H9 (cell line): Measurements from ENCODE around the gene NR3C2. TPM values are rescaled to one million over a fixed set of nuclear protein-coding genes. Genes with fewer than 3 reads are reported as not detected.

Experiments used
- DNase-seq: peaks from one replicate; pipeline ENCODE4 v3.0.0-alpha.2; 2017
- H2AFZ ChIP-seq: one replicate; pipeline ENCODE4 v1.6.1; 2013; ENCODE audit warnings: mild to moderate bottlenecking, low read length, control low read depth, moderate library complexity
- H2AK5ac ChIP-seq: 2 replicates; pipeline ENCODE4 v1.6.1; 2013; ENCODE audit warnings: low read length, control low read depth, mixed read lengths; ENCODE audit not compliant: insufficient read length
- H2BK120ac ChIP-seq: one replicate; pipeline ENCODE4 v1.6.1; 2013; ENCODE audit warnings: low read depth, mild to moderate bottlenecking, low read length, control low read depth, inconsistent platforms; ENCODE audit not compliant: poor library complexity, severe bottlenecking
- H2BK12ac ChIP-seq: 2 replicates; pipeline ENCODE4 v1.6.1; 2013; ENCODE audit warnings: low read length, control low read depth, mixed read lengths, low read depth; ENCODE audit not compliant: insufficient read length
- H2BK15ac ChIP-seq: 2 replicates; pipeline ENCODE4 v1.6.1; 2013; ENCODE audit warnings: low read depth, low read length, control low read depth
- H2BK20ac ChIP-seq: one replicate; pipeline ENCODE4 v1.6.1; 2013; ENCODE audit warnings: low read depth, mild to moderate bottlenecking, low read length, control low read depth, inconsistent platforms; ENCODE audit not compliant: poor library complexity, severe bottlenecking
- H2BK5ac ChIP-seq: 2 replicates; pipeline ENCODE4 v1.6.1; 2013; ENCODE audit warnings: low read length, control low read depth, mixed read lengths; ENCODE audit not compliant: insufficient read length
- H3K14ac ChIP-seq: 2 replicates; pipeline ENCODE4 v1.6.1; 2013; ENCODE audit warnings: low read length, control low read depth; ENCODE audit not compliant: insufficient read depth
- H3K18ac ChIP-seq: 2 replicates; pipeline ENCODE4 v1.6.1; 2013; ENCODE audit warnings: low read depth, mild to moderate bottlenecking, mixed read lengths, low read length, control low read depth; ENCODE audit not compliant: insufficient read length
- H3K23ac ChIP-seq: 2 replicates; pipeline ENCODE4 v1.6.1; 2013; ENCODE audit warnings: low read length, control low read depth, mixed read lengths, low read depth; ENCODE audit not compliant: insufficient read length
- H3K23me2 ChIP-seq: 2 replicates; pipeline ENCODE4 v1.6.1; 2013; ENCODE audit warnings: low read depth, mild to moderate bottlenecking, mixed read lengths, low read length, control low read depth; ENCODE audit not compliant: insufficient read length, poor library complexity, severe bottlenecking
- H3K27ac ChIP-seq: 2 replicates; pipeline ENCODE4 v1.5.1; 2013; ENCODE audit warnings: low read length, control low read depth, mixed read lengths, low read depth; ENCODE audit not compliant: insufficient read length
- H3K27me3 ChIP-seq: 2 replicates; pipeline ENCODE4 v1.6.1; 2013; ENCODE audit warnings: low read length, control low read depth, inconsistent platforms; ENCODE audit not compliant: insufficient read depth
- H3K4ac ChIP-seq: 2 replicates; pipeline ENCODE4 v1.6.1; 2013; ENCODE audit warnings: low read depth, mild to moderate bottlenecking, control low read depth, inconsistent platforms, low read length, moderate library complexity
- H3K4me1 ChIP-seq: 2 replicates; pipeline ENCODE4 v1.6.1; 2013; ENCODE audit warnings: low read length, control low read depth, inconsistent platforms; ENCODE audit not compliant: insufficient read depth
- H3K4me2 ChIP-seq: 2 replicates; pipeline ENCODE4 v1.6.1; 2013; ENCODE audit warnings: low read length, control low read depth, mixed read lengths; ENCODE audit not compliant: insufficient read length, insufficient read depth
- H3K56ac ChIP-seq: 2 replicates; pipeline ENCODE4 v1.6.1; 2013; ENCODE audit warnings: low read depth, mild to moderate bottlenecking, mixed read lengths, low read length, control low read depth; ENCODE audit not compliant: insufficient read length
- H3K79me1 ChIP-seq: 2 replicates; pipeline ENCODE4 v1.6.1; 2013; ENCODE audit warnings: low read depth, mild to moderate bottlenecking, moderate library complexity, low read length, control low read depth, inconsistent platforms; ENCODE audit not compliant: insufficient read depth, poor library complexity, severe bottlenecking
- H3K79me2 ChIP-seq: 2 replicates; pipeline ENCODE4 v1.6.1; 2013; ENCODE audit warnings: low read length, control low read depth, inconsistent platforms; ENCODE audit not compliant: insufficient read depth
- H3K9ac ChIP-seq: 2 replicates; pipeline ENCODE4 v1.6.1; 2013; ENCODE audit warnings: low read length, control low read depth, mixed read lengths; ENCODE audit not compliant: insufficient read length; ENCODE audit errors: extremely low read depth
- H3K9me3 ChIP-seq: one replicate; pipeline ENCODE4 v1.6.1; 2013; ENCODE audit warnings: low read depth, low read length, inconsistent platforms; ENCODE audit not compliant: control insufficient read depth
- H3T11ph ChIP-seq: one replicate; pipeline ENCODE4 v1.6.1; 2013; ENCODE audit warnings: mild to moderate bottlenecking, low read length, control low read depth, inconsistent platforms
- H4K20me1 ChIP-seq: one replicate; pipeline ENCODE4 v1.6.1; 2013; ENCODE audit not compliant: control insufficient read depth, insufficient read length, insufficient read depth
- H4K5ac ChIP-seq: 2 replicates; pipeline ENCODE4 v1.6.1; 2013; ENCODE audit warnings: low read depth, mild to moderate bottlenecking, mixed read lengths, low read length, control low read depth; ENCODE audit not compliant: insufficient read length
- H4K8ac ChIP-seq: replicated peaks from 2 replicates; pipeline ENCODE4 v1.6.1; 2013; ENCODE audit warnings: low read length, control low read depth, mixed read lengths, low read depth; ENCODE audit not compliant: insufficient read length
- H4K91ac ChIP-seq: 2 replicates; pipeline ENCODE4 v1.6.1; 2013; ENCODE audit warnings: low read depth, mild to moderate bottlenecking, moderate library complexity, mixed read lengths, low read length, control low read depth; ENCODE audit not compliant: insufficient read length
- H3K27ac Mint-ChIP-seq, 3 experiments: 2 replicates in 2 of 3; 3 replicates in 1 of 3; pipeline ENCODE4 v1.8.0; 2020 to 2021; ENCODE audit warnings: mixed read lengths in 3 of 3, mild to moderate bottlenecking in 1 of 3, moderate library complexity in 1 of 3
- H3K27me3 Mint-ChIP-seq: 2 replicates; pipeline ENCODE4 v1.8.0; 2021; ENCODE audit warnings: low read depth, mild to moderate bottlenecking, moderate library complexity, mixed read lengths
- H3K36me3 Mint-ChIP-seq, 3 experiments: 2 replicates in 2 of 3; 3 replicates in 1 of 3; pipeline ENCODE4 v1.8.0; 2020 to 2021; ENCODE audit warnings: low read depth in 3 of 3, mixed read lengths in 3 of 3; ENCODE audit not compliant: insufficient read depth in 1 of 3
- H3K4me1 Mint-ChIP-seq, 2 experiments: 2 replicates each; pipeline ENCODE4 v1.8.0; 2020; ENCODE audit warnings: mixed read lengths in 2 of 2
- H3K4me3 Mint-ChIP-seq, 2 experiments: 2 replicates in 1 of 2; 3 replicates in 1 of 2; pipeline ENCODE4 v1.8.0; 2020 to 2021; ENCODE audit warnings: mild to moderate bottlenecking in 2 of 2, mixed read lengths in 2 of 2, moderate library complexity in 1 of 2
- H3K9me3 Mint-ChIP-seq, 2 experiments: 2 replicates in 1 of 2; 3 replicates in 1 of 2; pipeline ENCODE4 v1.8.0; 2020; ENCODE audit warnings: mild to moderate bottlenecking in 2 of 2, mixed read lengths in 2 of 2, moderate library complexity in 1 of 2
- CTCF ChIP-seq: fragments of 200-600 bp; sonication (generic); conservative IDR thresholded peaks from 3 replicates; pipeline ENCODE4 v1.8.0; 2021; ENCODE audit warnings: antibody characterized with exemption, mild to moderate bottlenecking
- WGBS: extraction: QIAGEN DNeasy Blood & Tissue Kit; methylation state at CpG from one replicate; pipeline ENCODE4 v1.1.7; 2013; ENCODE audit warnings: missing lambda C conversion rate, low lambda C conversion rate, mixed read lengths; ENCODE audit not compliant: insufficient read length; ENCODE audit errors: extremely low coverage; 5-methylcytosine and 5-hydroxymethylcytosine counted together
- total RNA-seq: library from RNA; stranded (reverse); gene quantifications from 2 replicates; pipeline ENCODE4 v1.2.1, GENCODE V29; 2021

NR3C2 gene
- total RNA-seq, 1 experiment from 2014 or later = 1.4 TPM

DNA sequence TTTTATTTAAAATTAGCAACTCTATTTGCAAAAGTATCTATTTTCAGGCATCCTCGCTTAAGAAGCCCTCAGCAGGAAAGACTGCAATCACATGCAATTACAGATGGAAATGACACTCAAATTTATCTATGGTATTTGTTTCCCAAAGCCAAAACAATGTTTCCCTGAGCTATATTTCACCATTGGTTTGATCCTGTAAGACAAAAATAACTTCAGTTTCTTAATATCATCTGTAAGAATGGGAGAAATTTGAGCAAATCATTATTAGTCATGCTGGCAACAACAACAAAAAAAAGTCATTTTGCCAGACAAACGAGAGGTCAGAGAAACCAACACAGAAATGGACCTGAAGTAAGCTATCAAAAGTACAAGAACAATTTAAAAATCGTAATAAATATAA lies 204.1 kb downstream of the NR3C2 start:
- no peak overlapping the region for H4K91ac ChIP-seq
- H3K4me1 Mint-ChIP-seq = no peaks in the 10 kb centered on the region
- H3K4me2 ChIP-seq = no peak overlapping the region
- no peak overlapping the region for H3K56ac ChIP-seq
- no peak overlapping the region for H3T11ph ChIP-seq
- no peak overlapping the region for H4K8ac ChIP-seq
- H2BK12ac ChIP-seq = no peak overlapping the region
- no peaks in the 10 kb centered on the region for H3K23me2 ChIP-seq
- no peak overlapping the region for H4K5ac ChIP-seq
- H3K18ac ChIP-seq = no peak overlapping the region
- H3K36me3 Mint-ChIP-seq = no peaks in the 10 kb centered on the region
- no peak overlapping the region for H2BK5ac ChIP-seq
- no peak overlapping the region for H2BK20ac ChIP-seq
- no peaks in the 10 kb centered on the region for H3K27me3 Mint-ChIP-seq
- no peak overlapping the region for H3K27ac ChIP-seq
- H2AK5ac ChIP-seq = no peak overlapping the region
- no peak for DNase-seq
- H3K4ac ChIP-seq = no peak overlapping the region
- H3K4me3 Mint-ChIP-seq = no peak overlapping the region
- H3K9me3 ChIP-seq = no peaks in the 10 kb centered on the region
- no peaks in the 10 kb centered on the region for H3K79me2 ChIP-seq
- H3K27ac Mint-ChIP-seq = no peak overlapping the region
- H2BK15ac ChIP-seq = no peak overlapping the region
- no peak overlapping the region for H3K9ac ChIP-seq
- H4K20me1 ChIP-seq = no peaks in the 10 kb centered on the region
- H3K14ac ChIP-seq = no peak overlapping the region
- no peaks in the 10 kb centered on the region for H3K9me3 Mint-ChIP-seq
- no peak for TF ChIP-seq CTCF
- no peaks in the 10 kb centered on the region for H3K4me1 ChIP-seq
- H2AFZ ChIP-seq = no peak overlapping the region
- H2BK120ac ChIP-seq = no peak overlapping the region
- H3K23ac ChIP-seq = no peak overlapping the region
- no CpG with 5 or more reads among the region's 3 CpGs for WGBS
- no peaks in the 10 kb centered on the region for H3K79me1 ChIP-seq
- no peaks in the 10 kb centered on the region for H3K27me3 ChIP-seq
